IMR-90 (cell line): ENCODE data around the gene ADGRG6. TPM values are rescaled to one million over a fixed set of nuclear protein-coding genes. Genes with fewer than 3 reads are reported as not detected.

Experiments
- ATAC-seq: fragments of 200-7000 bp; cut with Tn5 transposase; 2 replicates; pipeline ENCODE4 v1.9.1; 2020; ENCODE audit warnings: low read depth, mild to moderate bottlenecking, moderate library complexity
- BruUV-seq: library from RNA; stranded (reverse); fragments of 400-500 nt; replicated peaks from 2 replicates; lab custom pipeline; 2021; lab: Mats Ljungman, UMichigan
- CTCF ChIA-PET: fragments of 300-600 bp; formaldehyde crosslinking; extraction: SDS; loops from one replicate; lab custom pipeline; 2021; ENCODE audit warnings: antibody characterized with exemption; lab: Yijun Ruan, JAX
- POLR2A ChIA-PET: fragments of 300-600 bp; sonication (Branson Sonifier 250); formaldehyde crosslinking; loops from one replicate; lab custom pipeline; 2022; ENCODE audit warnings: antibody characterized with exemption; ENCODE audit not compliant: unreplicated experiment; lab: Charles Lee
- DNase-seq: peaks from one replicate; pipeline ENCODE4 v3.0.0; 2013
- H2AFZ ChIP-seq: replicated peaks from 2 replicates; pipeline ENCODE3; 2013; ENCODE audit warnings: low read length, mild to moderate bottlenecking; ENCODE audit not compliant: poor library complexity
- H2AK5ac ChIP-seq: 2 replicates; pipeline ENCODE4 v1.6.1; 2013; ENCODE audit warnings: low read depth, low read length, inconsistent platforms
- H2AK9ac ChIP-seq: replicated peaks from 2 replicates; pipeline ENCODE3; 2013; ENCODE audit warnings: mild to moderate bottlenecking, low read depth, low read length, moderate library complexity; ENCODE audit not compliant: poor library complexity
- H2BK120ac ChIP-seq: 2 replicates; pipeline ENCODE4 v1.6.1; 2013; ENCODE audit warnings: low read depth, low read length, inconsistent platforms
- H2BK15ac ChIP-seq: 3 replicates; pipeline ENCODE4 v1.6.1; 2013; ENCODE audit warnings: low read depth, low read length, inconsistent platforms
- H2BK20ac ChIP-seq: 2 replicates; pipeline ENCODE4 v1.6.1; 2013; ENCODE audit warnings: low read depth, mild to moderate bottlenecking, inconsistent platforms, low read length, moderate library complexity
- H2BK5ac ChIP-seq: 2 replicates; pipeline ENCODE4 v1.6.1; 2013; ENCODE audit warnings: mild to moderate bottlenecking, low read depth, low read length, inconsistent platforms; ENCODE audit not compliant: poor library complexity, severe bottlenecking
- H3K14ac ChIP-seq: replicated peaks from 2 replicates; pipeline ENCODE4 v1.6.1; 2013; ENCODE audit warnings: low read depth, low read length, inconsistent platforms
- H3K18ac ChIP-seq: 2 replicates; pipeline ENCODE4 v1.6.1; 2013; ENCODE audit warnings: low read depth, low read length, control low read depth
- H3K23ac ChIP-seq: 2 replicates; pipeline ENCODE4 v1.6.1; 2013; ENCODE audit warnings: low read depth, low read length, inconsistent platforms
- H3K27ac ChIP-seq: 2 replicates; pipeline ENCODE4 v1.5.1; 2013; ENCODE audit warnings: mild to moderate bottlenecking, control low read depth, low read length; ENCODE audit not compliant: insufficient read depth
- H3K27me3 ChIP-seq: 2 replicates; pipeline ENCODE4 v1.6.1; 2013; ENCODE audit warnings: low read length; ENCODE audit not compliant: control insufficient read depth, insufficient read depth
- H3K36me3 ChIP-seq: 2 replicates; pipeline ENCODE4 v1.6.1; 2013; ENCODE audit warnings: low read length, mixed read lengths; ENCODE audit not compliant: control insufficient read depth, insufficient read depth
- H3K4ac ChIP-seq: 2 replicates; pipeline ENCODE4 v1.6.1; 2013; ENCODE audit warnings: low read depth, low read length, inconsistent platforms
- H3K4me1 ChIP-seq: 2 replicates; pipeline ENCODE4 v1.6.1; 2013; ENCODE audit warnings: low read length, mixed read lengths; ENCODE audit not compliant: control insufficient read depth, insufficient read depth
- H3K4me2 ChIP-seq: 2 replicates; pipeline ENCODE4 v1.6.1; 2013; ENCODE audit warnings: low read depth, mild to moderate bottlenecking, control low read depth, low read length, moderate library complexity
- H3K4me3 ChIP-seq: 2 replicates; pipeline ENCODE4 v1.5.1; 2013; ENCODE audit warnings: low read depth, mild to moderate bottlenecking, control low read depth, low read length, moderate library complexity; ENCODE audit not compliant: insufficient read depth
- H3K56ac ChIP-seq: 2 replicates; pipeline ENCODE4 v1.6.1; 2013; ENCODE audit warnings: low read length, inconsistent platforms; ENCODE audit not compliant: insufficient read depth; ENCODE audit errors: extremely low read depth
- H3K79me1 ChIP-seq, 2 experiments: 2 replicates each; pipeline ENCODE4 v1.6.1; 2013; ENCODE audit warnings: low read length in 2 of 2, inconsistent platforms in 1 of 2, low read depth in 1 of 2
- H3K9ac ChIP-seq: 2 replicates; pipeline ENCODE4 v1.6.1; 2013; ENCODE audit warnings: low read depth, low read length, control low read depth
- H3K9me1 ChIP-seq: 2 replicates; pipeline ENCODE4 v1.6.1; 2013; ENCODE audit warnings: low read length, inconsistent platforms; ENCODE audit not compliant: insufficient read depth
- H3K9me3 ChIP-seq: 2 replicates; pipeline ENCODE4 v1.6.1; 2013; ENCODE audit warnings: low read length; ENCODE audit not compliant: control insufficient read depth, insufficient read depth
- H4K20me1 ChIP-seq: 2 replicates; pipeline ENCODE4 v1.6.1; 2013; ENCODE audit warnings: low read length, inconsistent platforms; ENCODE audit not compliant: insufficient read depth
- H4K5ac ChIP-seq: 2 replicates; pipeline ENCODE4 v1.6.1; 2013; ENCODE audit warnings: mild to moderate bottlenecking, low read depth, low read length, control low read depth
- H4K8ac ChIP-seq, 2 experiments: 2 replicates each; pipeline ENCODE4 v1.6.1; 2013; ENCODE audit warnings: low read depth in 2 of 2, low read length in 2 of 2, control low read depth in 1 of 2, inconsistent platforms in 1 of 2
- H4K91ac ChIP-seq: 2 replicates; pipeline ENCODE4 v1.6.1; 2013; ENCODE audit warnings: low read depth, low read length, inconsistent platforms; ENCODE audit not compliant: insufficient read depth
- BHLHE40 ChIP-seq: fragments of 150-350 bp; IDR thresholded peaks from 2 replicates; pipeline ENCODE4 v1.6.1; 2016; ENCODE audit warnings: mild to moderate bottlenecking, low read depth, low read length
- CEBPB ChIP-seq: IDR thresholded peaks from 2 replicates; pipeline ENCODE4 v1.6.1; 2012; ENCODE audit warnings: low read depth, low read length, improper control_type of control experiment
- CHD1 ChIP-seq: IDR thresholded peaks from 2 replicates; pipeline ENCODE4 v1.6.1; 2012; ENCODE audit warnings: low read depth, low read length, improper control_type of control experiment
- FOS ChIP-seq: fragments of 150-350 bp; IDR thresholded peaks from 2 replicates; pipeline ENCODE4 v1.6.1; 2016; ENCODE audit warnings: low read depth, low read length
- MAFK ChIP-seq: IDR thresholded peaks from 2 replicates; pipeline ENCODE4 v1.6.1; 2012; ENCODE audit warnings: low read depth, low read length, improper control_type of control experiment
- MXI1 ChIP-seq: IDR thresholded peaks from 2 replicates; pipeline ENCODE4 v1.6.1; 2012; ENCODE audit warnings: low read depth, mild to moderate bottlenecking, low read length, moderate library complexity, borderline replicate concordance
- NFE2L2 ChIP-seq: fragments of 150-350 bp; IDR thresholded peaks from 2 replicates; pipeline ENCODE4 v1.6.1; 2016; ENCODE audit warnings: low read depth, mild to moderate bottlenecking, low read length
- POLR2A ChIP-seq: IDR thresholded peaks from 2 replicates; pipeline ENCODE4 v1.6.1; 2012; ENCODE audit warnings: mild to moderate bottlenecking, low read depth, low read length
- RFX5 ChIP-seq: IDR thresholded peaks from 2 replicates; pipeline ENCODE4 v1.8.0; 2012; ENCODE audit warnings: low read depth, mild to moderate bottlenecking, low read length, moderate library complexity
- SMC3 ChIP-seq: fragments of 150-350 bp; IDR thresholded peaks from 2 replicates; pipeline ENCODE4 v1.6.1; 2016; ENCODE audit warnings: low read depth, mild to moderate bottlenecking, antibody characterized with exemption, low read length, moderate library complexity
- WGBS, 2 experiments: methylation state at CpG; one replicate each; pipeline versions ENCODE4 v1.1.5 to v1.1.7; 2013; ENCODE audit warnings: missing lambda C conversion rate in 2 of 2; ENCODE audit not compliant: insufficient read length in 1 of 2; ENCODE audit errors: extremely low coverage in 2 of 2; 5-methylcytosine and 5-hydroxymethylcytosine counted together
- dilution Hi-C: fragments of 300-500 bp; cut with HindIII; formaldehyde crosslinking; loops from one replicate; pipeline ENCODE4 v1.14.3; 2018; ENCODE audit warnings: low sequenced_read_pairs; ENCODE audit not compliant: unreplicated experiment
- in situ Hi-C: fragments of 300-500 bp; cut with MboI; formaldehyde crosslinking; loops from 3 replicates; pipeline ENCODE4 v1.14.3; 2019; ENCODE audit warnings: low sequenced_read_pairs, inconsistent platforms, mixed read lengths
- intact Hi-C: fragments of 100-400 bp; cut with micrococcal nuclease; formaldehyde crosslinking; loops from 2 replicates; pipeline ENCODE4 v1.10.0; 2022
- polyA plus RNA-seq, 3 experiments: library from polyadenylated mRNA; depleted of rRNA; stranded (reverse); fragments of >200 nt; gene quantifications; 2 replicates each; pipeline ENCODE4 v1.2.3, GENCODE V29; 2012; ENCODE audit warnings: low replicate concordance in 1 of 3
- total RNA-seq: library from RNA; depleted of rRNA; stranded (reverse); fragments of >200 nt; gene quantifications from 2 replicates; pipeline ENCODE4 v1.2.3, GENCODE V29; 2012
- TF ChIP-seq, protein P1 (sequence below): fragments of 150-350 bp; IDR thresholded peaks from 2 replicates; pipeline ENCODE4 v1.6.1; 2016; ENCODE audit warnings: low read depth, mild to moderate bottlenecking, low read length, moderate library complexity, borderline replicate concordance
- TF ChIP-seq, protein P2 (sequence below): fragments of 150-350 bp; IDR thresholded peaks from 2 replicates; pipeline ENCODE4 v1.6.1; 2017; ENCODE audit warnings: mild to moderate bottlenecking, antibody characterized with exemption, low read length, low read depth

ADGRG6 gene
- total and polyA plus RNA-seq, 2 of the 4 experiments (the other 2 are of a cell fraction), result 10.0 to 20.3 TPM

DNA sequence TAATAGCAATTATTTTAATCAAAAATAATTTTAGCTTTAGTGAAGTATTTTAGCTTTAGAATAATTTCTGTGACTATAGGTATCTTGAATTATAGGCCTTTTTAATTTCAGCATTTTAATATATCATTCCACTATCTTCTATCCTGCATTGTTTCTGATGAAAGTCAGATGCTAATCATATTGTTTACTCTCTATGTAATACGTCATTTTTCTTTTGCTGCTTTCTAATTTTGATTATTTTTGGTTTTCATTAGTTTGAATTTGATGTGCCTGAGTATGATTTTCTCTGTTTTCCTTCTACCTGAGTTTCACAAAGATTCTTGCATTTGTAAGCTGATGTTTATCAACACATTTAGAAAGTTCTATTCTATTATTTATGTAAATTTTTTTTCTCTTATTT is 17.4 kb upstream of the ADGRG6 start:
- intact Hi-C loops, result no loop called here
- ChIA-PET POLR2A (no interaction called here), CTCF (no interaction called here)

More for the DNA sequence above, 17.4 kb upstream of the ADGRG6 start:
- Histone ChIP-seq H3K79me1 (no peaks in the 10 kb centered on the region), H4K8ac (no peak overlapping the region), H3K27ac (no peak overlapping the region), H2BK20ac (no peak overlapping the region), H3K23ac (no peak overlapping the region), H3K9me3 (0 out of 2 replicates have a peak, but pooled peaks cover 2% of the 10 kb centered on the region), H3K56ac (no peak overlapping the region), H3K9ac (no peak overlapping the region), H2BK5ac (no peak overlapping the region), H2BK120ac (no peak overlapping the region), H3K18ac (no peak overlapping the region), H3K14ac (no peak overlapping the region), H3K4ac (no peak overlapping the region), H3K36me3 (no peaks in the 10 kb centered on the region), H3K27me3 (no peaks in the 10 kb centered on the region), H2BK15ac (no peak overlapping the region), H4K5ac (no peak overlapping the region), H3K9me1 (no peaks in the 10 kb centered on the region), H3K4me2 (no peak overlapping the region), H2AK9ac (no peak overlapping the region), H3K4me1 (no peaks in the 10 kb centered on the region), H4K20me1 (no peaks in the 10 kb centered on the region), H3K4me3 (no peak overlapping the region), H4K91ac (no peak overlapping the region), H2AFZ (no peak overlapping the region), H2AK5ac (no peak overlapping the region)
- no CpG with 5 or more reads among the region's 1 CpG for WGBS, 2 experiments
- dilution Hi-C loops (no loop called here), in situ Hi-C loops (no loop called here)
- BruUV-seq, result no TSS peak
- DNase-seq (no peak), ATAC-seq (no peak)
- TF ChIP-seq, protein P1, sequence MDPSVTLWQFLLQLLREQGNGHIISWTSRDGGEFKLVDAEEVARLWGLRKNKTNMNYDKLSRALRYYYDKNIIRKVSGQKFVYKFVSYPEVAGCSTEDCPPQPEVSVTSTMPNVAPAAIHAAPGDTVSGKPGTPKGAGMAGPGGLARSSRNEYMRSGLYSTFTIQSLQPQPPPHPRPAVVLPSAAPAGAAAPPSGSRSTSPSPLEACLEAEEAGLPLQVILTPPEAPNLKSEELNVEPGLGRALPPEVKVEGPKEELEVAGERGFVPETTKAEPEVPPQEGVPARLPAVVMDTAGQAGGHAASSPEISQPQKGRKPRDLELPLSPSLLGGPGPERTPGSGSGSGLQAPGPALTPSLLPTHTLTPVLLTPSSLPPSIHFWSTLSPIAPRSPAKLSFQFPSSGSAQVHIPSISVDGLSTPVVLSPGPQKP, result no peak
- TF ChIP-seq POLR2A, result no peak
- TF ChIP-seq NFE2L2, result no peak
- no peak for TF ChIP-seq CEBPB
- TF ChIP-seq CHD1, result no peak
- TF ChIP-seq BHLHE40, result no peak
- TF ChIP-seq, protein P2, sequence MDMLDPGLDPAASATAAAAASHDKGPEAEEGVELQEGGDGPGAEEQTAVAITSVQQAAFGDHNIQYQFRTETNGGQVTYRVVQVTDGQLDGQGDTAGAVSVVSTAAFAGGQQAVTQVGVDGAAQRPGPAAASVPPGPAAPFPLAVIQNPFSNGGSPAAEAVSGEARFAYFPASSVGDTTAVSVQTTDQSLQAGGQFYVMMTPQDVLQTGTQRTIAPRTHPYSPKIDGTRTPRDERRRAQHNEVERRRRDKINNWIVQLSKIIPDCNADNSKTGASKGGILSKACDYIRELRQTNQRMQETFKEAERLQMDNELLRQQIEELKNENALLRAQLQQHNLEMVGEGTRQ, result no peak
- TF ChIP-seq SMC3, result no peak
- TF ChIP-seq FOS, result no peak
- TF ChIP-seq RFX5, result no peak
- TF ChIP-seq MAFK, result no peak
- no peak for TF ChIP-seq MXI1
